ENCODE data around the gene CLSTN2. TPM values are rescaled to one million over a fixed set of nuclear protein-coding genes. Genes with fewer than 3 reads are reported as not detected.

The CLSTN2 gene
- total RNA-seq, 1 donor from 2014 or later: 12.9 TPM

- Mint-ChIP-seq H3K4me1 (ENCODE audit: unreplicated experiment) (no peaks in the 10 kb centered on the region), H3K9me3 (no peaks in the 10 kb centered on the region), H3K4me3 (no peak overlapping the region), H3K36me3 (no peaks in the 10 kb centered on the region), H3K27me3 (peaks cover 17% of the 10 kb centered on the region), H3K27ac (no peak overlapping the region)
- TF ChIP-seq CTCF (conservative IDR thresholded peaks at IDR 0.05): no peak
- DNase-seq (ENCODE audit: extremely low spot score, unreplicated experiment): no peak
Measured at GRCh38 chr3:140595295-140595694, 660.3 kb downstream of the CLSTN2 start.

- H3K27me3 Mint-ChIP-seq: peaks cover 17% of the 10 kb centered on the region
Measured at GRCh38 chr3:140597364-140597763, 662.4 kb downstream of the CLSTN2 start.

GRCh38 chr3:140597792-140598191 is 662.8 kb downstream of the CLSTN2 start:
- Mint-ChIP-seq H3K27ac (no peak overlapping the region), H3K36me3 (no peaks in the 10 kb centered on the region), H3K4me3 (no peak overlapping the region), H3K4me1 (ENCODE audit: unreplicated experiment) (no peaks in the 10 kb centered on the region), H3K9me3 (no peaks in the 10 kb centered on the region), H3K27me3 (peaks cover 13% of the 10 kb centered on the region)
- no peak for TF ChIP-seq CTCF (conservative IDR thresholded peaks at IDR 0.05)
- DNase-seq (ENCODE audit: extremely low spot score, unreplicated experiment): no peak

More at GRCh38 chr3:140597364-140597763, 662.4 kb downstream of the CLSTN2 start:
- DNase-seq (ENCODE audit: extremely low spot score, unreplicated experiment): no peak
- no peak for TF ChIP-seq CTCF (conservative IDR thresholded peaks at IDR 0.05)
- no peaks in the 10 kb centered on the region for H3K36me3 Mint-ChIP-seq
- no peaks in the 10 kb centered on the region for H3K4me1 Mint-ChIP-seq (ENCODE audit: unreplicated experiment)
- no peaks in the 10 kb centered on the region for H3K9me3 Mint-ChIP-seq
- no peak overlapping the region for H3K4me3 Mint-ChIP-seq
- no peak overlapping the region for H3K27ac Mint-ChIP-seq

GRCh38 chr3:140599009-140599408 is 664.0 kb downstream of the CLSTN2 start:
- H3K27me3 Mint-ChIP-seq: peaks cover 4% of the 10 kb centered on the region
- H3K4me1 Mint-ChIP-seq (ENCODE audit: unreplicated experiment): no peaks in the 10 kb centered on the region
- DNase-seq (ENCODE audit: extremely low spot score, unreplicated experiment): no peak
- no peaks in the 10 kb centered on the region for H3K36me3 Mint-ChIP-seq
- no peak overlapping the region for H3K27ac Mint-ChIP-seq
- no peak overlapping the region for H3K4me3 Mint-ChIP-seq
- H3K9me3 Mint-ChIP-seq: no peaks in the 10 kb centered on the region
- TF ChIP-seq CTCF (conservative IDR thresholded peaks at IDR 0.05): no peak

GRCh38 chr3:140599496-140599895 is 664.5 kb downstream of the CLSTN2 start:
- no peaks in the 10 kb centered on the region for H3K4me1 Mint-ChIP-seq (ENCODE audit: unreplicated experiment)

More at GRCh38 chr3:140599496-140599895, 664.5 kb downstream of the CLSTN2 start:
- no peak for DNase-seq (ENCODE audit: extremely low spot score, unreplicated experiment)
- TF ChIP-seq CTCF (conservative IDR thresholded peaks at IDR 0.05): no peak
- Mint-ChIP-seq H3K9me3 (no peaks in the 10 kb centered on the region), H3K4me3 (no peak overlapping the region), H3K36me3 (no peaks in the 10 kb centered on the region), H3K27me3 (peaks cover 4% of the 10 kb centered on the region), H3K27ac (no peak overlapping the region)
